Measurements from ENCODE around the gene FAM98B.

FAM98B gene

DNA sequence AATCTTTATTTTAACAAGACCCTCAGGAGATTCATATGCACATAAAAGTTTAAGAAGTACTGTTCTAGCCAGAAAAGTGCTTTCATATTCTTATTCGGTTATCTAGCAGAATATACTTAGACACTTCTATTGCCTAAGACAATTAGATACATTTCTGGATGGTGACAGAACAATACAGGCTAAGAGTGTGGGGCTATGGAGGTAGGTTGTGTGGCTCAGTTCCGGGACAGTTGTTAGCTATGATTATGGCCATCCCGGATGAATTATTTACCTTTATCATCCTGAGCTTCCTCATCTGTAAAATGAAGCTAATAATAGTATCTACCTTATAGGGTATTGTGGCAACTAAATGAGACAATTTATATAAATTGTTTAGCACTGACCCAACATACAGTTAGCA is 6.6 kb downstream of the FAM98B start:
- no peak for DNase-seq

GRCh38 chr15:38461066-38461833 is 7.3 kb downstream of the FAM98B start:
- DNase-seq = no peak

DNA sequence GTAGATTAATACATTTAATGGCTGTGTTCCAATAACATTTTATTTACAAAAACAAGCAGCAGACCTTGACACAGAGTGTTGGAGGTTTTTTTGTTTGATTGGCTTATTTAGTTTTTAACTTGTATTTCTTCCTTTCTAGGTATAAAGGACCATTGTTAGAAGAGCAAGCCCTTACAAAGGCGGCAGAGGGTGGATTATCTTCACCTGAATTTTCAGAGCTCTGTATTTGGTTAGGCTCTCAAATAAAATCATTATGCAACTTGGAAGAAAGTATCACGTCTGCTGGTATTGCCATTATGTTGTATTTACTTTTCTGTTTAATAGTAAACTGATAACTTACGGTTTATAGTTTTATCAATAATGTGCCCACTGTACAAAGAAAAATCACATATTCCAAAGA is 10.0 kb downstream of the FAM98B start:
- no peak for DNase-seq

- DNase-seq = no peak
Observed at GRCh38 chr15:38464675-38465074, 10.7 kb downstream of the FAM98B start.

- DNase-seq = no peak
Observed at GRCh38 chr15:38470816-38471215, 16.9 kb downstream of the FAM98B start.

GRCh38 chr15:38471974-38472373 is 18.0 kb downstream of the FAM98B start:
- no peak for DNase-seq

- DNase-seq = peak; percentile 15
Observed at GRCh38 chr15:38474155-38474757, 20.3 kb downstream of the FAM98B start.

GRCh38 chr15:38475361-38475760 is 21.4 kb downstream of the FAM98B start:
- DNase-seq = no peak

- DNase-seq = no peak
Observed at GRCh38 chr15:38476120-38476519, 22.2 kb downstream of the FAM98B start.

GRCh38 chr15:38477637-38478036 is 23.7 kb downstream of the FAM98B start:
- DNase-seq = no peak

- DNase-seq = no peak
Observed at GRCh38 chr15:38479266-38479665, 25.3 kb downstream of the FAM98B start.

- DNase-seq = no peak
Observed at GRCh38 chr15:38479756-38480155, 25.8 kb downstream of the FAM98B start.

GRCh38 chr15:38481113-38481512 is 27.2 kb downstream of the FAM98B start:
- DNase-seq = no peak

DNA sequence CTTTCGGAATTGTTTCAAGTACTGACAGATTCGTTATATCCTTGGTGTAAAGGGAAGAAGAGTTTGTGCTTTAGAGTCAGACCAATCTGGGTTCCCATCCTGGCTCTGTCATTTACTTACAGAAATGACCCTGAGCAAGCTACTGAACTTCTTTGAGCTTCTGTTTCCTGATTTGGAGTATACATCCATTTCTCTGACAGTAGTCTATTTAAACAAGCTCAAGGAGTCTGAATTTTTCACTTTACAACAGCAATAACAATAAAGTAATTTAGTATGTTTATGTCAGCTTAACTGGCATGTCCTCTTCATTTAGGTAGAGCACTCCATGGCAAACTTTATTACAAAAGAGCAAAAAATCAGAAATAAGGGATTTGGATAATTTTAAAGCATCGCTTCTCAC is 27.8 kb downstream of the FAM98B start:
- DNase-seq = no peak

DNA sequence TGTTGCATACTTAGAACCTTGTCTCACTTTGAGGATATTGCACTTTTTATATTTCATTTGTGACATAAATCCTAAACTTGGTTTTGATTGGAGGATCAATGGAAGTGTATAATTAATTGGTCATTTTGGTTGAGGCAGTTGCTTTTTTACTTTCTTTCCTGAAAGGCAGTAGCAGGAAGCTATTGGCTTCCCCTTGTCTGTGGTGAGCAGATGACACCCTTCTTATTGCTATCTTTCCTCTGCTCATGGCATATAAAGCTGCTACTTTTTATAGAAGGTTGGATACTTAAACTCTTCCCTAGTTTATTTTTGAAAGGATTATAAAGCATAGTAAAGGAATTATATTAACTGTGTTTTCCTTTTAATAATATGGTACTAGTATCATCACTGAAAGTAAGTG is 28.6 kb downstream of the FAM98B start:
- no peak for DNase-seq

DNA sequence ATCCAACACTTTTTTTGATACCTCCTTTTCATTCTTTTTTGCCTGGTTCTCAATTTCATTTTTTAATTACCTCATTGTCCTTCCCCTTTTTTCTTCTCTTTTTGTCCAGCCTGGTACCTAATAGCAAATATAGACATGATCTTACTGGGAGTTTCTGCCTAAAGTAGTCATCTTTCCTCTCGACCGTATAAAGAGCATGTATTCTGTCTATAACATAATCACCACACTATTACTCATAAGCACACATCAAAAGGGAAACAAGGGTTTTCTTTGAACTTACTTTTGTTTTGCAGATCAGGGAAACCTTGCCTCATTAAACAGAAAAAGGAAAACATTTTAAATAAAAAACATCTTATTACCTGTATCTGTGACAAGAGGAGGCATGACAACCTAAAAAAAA is 33.0 kb downstream of the FAM98B start:
- DNase-seq = no peak

DNA sequence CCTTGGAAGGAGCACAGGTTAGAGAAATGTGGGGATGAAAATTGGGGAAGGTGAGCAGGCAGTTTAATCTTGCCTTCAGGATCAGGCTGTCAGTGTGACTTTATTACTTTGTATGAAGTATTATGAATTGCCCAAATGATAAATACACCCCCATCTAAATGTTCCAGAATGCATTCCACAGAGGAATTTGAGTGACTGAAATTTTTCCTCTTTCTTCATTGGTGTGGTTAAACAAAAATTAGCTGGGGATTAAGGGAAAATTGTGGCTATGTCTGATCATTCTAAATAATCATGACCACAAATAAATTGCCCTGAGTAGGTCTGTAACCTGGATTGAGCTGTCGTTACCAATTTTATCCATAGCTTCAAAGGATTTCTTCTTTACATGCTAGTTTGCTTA is 33.5 kb downstream of the FAM98B start:
- no peak for DNase-seq

DNA sequence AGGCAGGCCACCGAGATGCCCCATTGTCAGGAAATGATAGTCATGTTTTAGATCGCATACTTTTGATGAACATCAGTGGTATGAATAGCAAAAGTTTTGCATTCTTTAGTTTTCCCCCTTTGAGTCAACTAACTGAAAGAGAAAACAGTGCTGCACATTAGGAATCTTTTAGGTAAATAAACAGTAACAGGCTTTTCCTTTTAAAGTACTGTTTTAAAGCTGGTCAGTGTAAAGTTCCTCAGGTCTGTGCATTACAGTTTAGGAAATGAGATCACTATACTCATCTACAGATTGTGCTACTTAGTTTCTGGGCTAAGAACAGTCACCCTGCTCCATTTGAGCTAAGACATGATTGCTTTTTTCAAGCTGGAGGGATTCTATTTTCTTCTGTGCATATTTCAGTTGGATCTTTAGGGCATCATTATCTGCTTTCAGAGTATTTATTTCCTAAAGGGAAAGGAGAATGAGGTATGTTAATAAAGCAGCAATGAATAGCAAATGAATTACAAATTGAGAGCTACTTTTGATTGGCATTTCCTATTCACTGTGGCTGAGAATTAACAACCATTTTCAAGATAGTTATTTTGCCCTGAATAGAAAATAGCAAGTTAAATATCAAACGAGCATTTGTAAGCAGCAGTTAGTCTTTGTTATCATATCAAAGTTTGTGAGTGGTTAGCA is 36.5 kb downstream of the FAM98B start:
- DNase-seq = no peak

DNA sequence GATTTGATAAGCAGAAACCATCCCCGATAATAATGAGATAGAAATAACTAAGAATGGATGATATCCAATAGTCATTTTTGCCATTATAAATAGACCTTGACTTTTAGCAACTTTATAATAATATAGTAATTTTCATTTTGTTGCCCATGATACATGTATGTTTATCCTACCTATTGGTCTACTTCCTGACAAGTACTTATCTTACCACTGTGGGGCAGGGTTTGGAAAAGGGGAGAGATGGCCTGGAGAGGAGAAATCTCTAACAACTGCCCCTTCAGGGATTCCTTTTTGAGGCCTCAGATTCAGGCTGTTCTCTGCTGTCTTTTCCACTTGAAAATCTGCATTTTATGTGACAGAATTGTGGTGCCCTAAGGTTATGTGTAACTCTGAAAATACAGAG is 42.2 kb downstream of the FAM98B start:
- no peak for DNase-seq

GRCh38 chr15:38499651-38500050 is 45.7 kb downstream of the FAM98B start:
- no peak for DNase-seq

GRCh38 chr15:38503496-38503895 is 49.6 kb downstream of the FAM98B start:
- DNase-seq = no peak

- no peak for DNase-seq
Observed at GRCh38 chr15:38504680-38505467, 50.9 kb downstream of the FAM98B start.

GRCh38 chr15:38506997-38507396 is 53.1 kb downstream of the FAM98B start:
- DNase-seq = no peak

Data from right kidney (tissue), 1 donor.